Mesenchymal stem cell (in vitro differentiated cells and primary cell): Measurements from ENCODE around the gene MEGF11.

Source experiments
- DNase-seq: peaks from one replicate; pipeline ENCODE4 v3.0.0-alpha.2; 2013
- H2AFZ ChIP-seq: one replicate; pipeline ENCODE4 v1.6.1; 2013; ENCODE audit warnings: low read depth, mild to moderate bottlenecking, control low read depth, inconsistent platforms, low read length, moderate library complexity
- H2AK5ac ChIP-seq: 2 replicates; pipeline ENCODE4 v1.6.1; 2013; ENCODE audit warnings: low read length, moderate library complexity, mild to moderate bottlenecking, inconsistent platforms; ENCODE audit not compliant: severe bottlenecking
- H2BK120ac ChIP-seq: one replicate; pipeline ENCODE4 v1.6.1; 2013; ENCODE audit warnings: low read depth, mild to moderate bottlenecking, inconsistent platforms, low read length, moderate library complexity
- H2BK12ac ChIP-seq, 2 experiments: one replicate each; pipeline ENCODE4 v1.6.1; 2013; ENCODE audit warnings: inconsistent platforms in 2 of 2, low read length in 2 of 2, mild to moderate bottlenecking in 2 of 2, moderate library complexity in 2 of 2, control low read depth in 1 of 2
- H2BK15ac ChIP-seq: one replicate; pipeline ENCODE4 v1.6.1; 2013; ENCODE audit warnings: mild to moderate bottlenecking, low read depth, inconsistent platforms; ENCODE audit not compliant: poor library complexity, severe bottlenecking
- H2BK5ac ChIP-seq: 2 replicates; pipeline ENCODE4 v1.6.1; 2013; ENCODE audit warnings: low read depth, mild to moderate bottlenecking, low read length, control low read depth, inconsistent platforms; ENCODE audit not compliant: poor library complexity, severe bottlenecking
- H3K14ac ChIP-seq, 2 experiments: one replicate each; pipeline ENCODE4 v1.6.1; 2013; ENCODE audit warnings: inconsistent platforms in 2 of 2, low read length in 2 of 2, control low read depth in 1 of 2, mild to moderate bottlenecking in 1 of 2, moderate library complexity in 1 of 2
- H3K18ac ChIP-seq, 2 experiments: one replicate each; pipeline ENCODE4 v1.6.1; 2013; ENCODE audit warnings: inconsistent platforms in 2 of 2, low read length in 2 of 2, control low read depth in 1 of 2, low read depth in 1 of 2, mild to moderate bottlenecking in 1 of 2
- H3K23ac ChIP-seq, 2 experiments: one replicate each; pipeline ENCODE4 v1.6.1; 2013; ENCODE audit warnings: inconsistent platforms in 2 of 2, low read length in 2 of 2, mild to moderate bottlenecking in 2 of 2, moderate library complexity in 2 of 2, control low read depth in 1 of 2
- H3K27ac ChIP-seq: 2 replicates; pipeline ENCODE4 v1.5.1; 2013; ENCODE audit warnings: mild to moderate bottlenecking, moderate library complexity, low read length, control low read depth, inconsistent platforms; ENCODE audit not compliant: poor library complexity, severe bottlenecking
- H3K27me3 ChIP-seq, 2 experiments: 2 replicates each; pipeline versions ENCODE4 v1.6.1 to v1.7.0; 2013; ENCODE audit warnings: low read length in 2 of 2, mild to moderate bottlenecking in 2 of 2, moderate library complexity in 2 of 2, control low read depth in 1 of 2, inconsistent platforms in 1 of 2; ENCODE audit not compliant: control insufficient read depth in 1 of 2, insufficient read depth in 1 of 2
- H3K36me3 ChIP-seq, 2 experiments: 2 replicates each; pipeline versions ENCODE4 v1.6.1 to v1.7.0; 2013; ENCODE audit warnings: low read length in 2 of 2, control low read depth in 1 of 2, inconsistent platforms in 1 of 2, low read depth in 1 of 2, mild to moderate bottlenecking in 1 of 2; ENCODE audit not compliant: insufficient read depth in 2 of 2, control insufficient read depth in 1 of 2
- H3K4ac ChIP-seq, 2 experiments: one replicate each; pipeline ENCODE4 v1.6.1; 2013; ENCODE audit warnings: inconsistent platforms in 2 of 2, low read length in 2 of 2, mild to moderate bottlenecking in 2 of 2, moderate library complexity in 2 of 2, control low read depth in 1 of 2, low read depth in 1 of 2
- H3K4me1 ChIP-seq: 2 replicates; pipeline ENCODE4 v1.6.1; 2013; ENCODE audit warnings: low read depth, low read length, control low read depth; ENCODE audit not compliant: control insufficient read depth, insufficient read depth
- H3K4me2 ChIP-seq: 2 replicates; pipeline ENCODE4 v1.6.1; 2013; ENCODE audit warnings: low read length, mild to moderate bottlenecking, inconsistent platforms; ENCODE audit not compliant: poor library complexity, severe bottlenecking
- H3K4me3 ChIP-seq, 2 experiments: 2 replicates each; pipeline versions ENCODE4 v1.5.1 to v1.7.0; 2013; ENCODE audit warnings: low read length in 2 of 2, mild to moderate bottlenecking in 2 of 2, control low read depth in 1 of 2, low read depth in 1 of 2; ENCODE audit not compliant: insufficient read depth in 1 of 2
- H3K79me1 ChIP-seq: replicated peaks from 2 replicates; pipeline ENCODE4 v1.6.1; 2013; ENCODE audit warnings: mild to moderate bottlenecking, control low read depth, low read length, inconsistent platforms; ENCODE audit not compliant: poor library complexity, severe bottlenecking
- H3K9ac ChIP-seq: 2 replicates; pipeline ENCODE4 v1.7.0; 2013; ENCODE audit warnings: mild to moderate bottlenecking, low read length, moderate library complexity
- H3K9me3 ChIP-seq: 2 replicates; pipeline ENCODE4 v1.7.0; 2013; ENCODE audit warnings: mild to moderate bottlenecking, low read length; ENCODE audit not compliant: control insufficient read depth
- H4K8ac ChIP-seq: one replicate; pipeline ENCODE4 v1.6.1; 2013; ENCODE audit warnings: inconsistent platforms, mild to moderate bottlenecking, low read length, moderate library complexity
- H4K91ac ChIP-seq: one replicate; pipeline ENCODE4 v1.6.1; 2013; ENCODE audit warnings: mild to moderate bottlenecking, low read length, inconsistent platforms
- WGBS: methylation state at CpG from one replicate; pipeline ENCODE4 v1.1.7; 2013; ENCODE audit warnings: mixed read lengths; 5-methylcytosine and 5-hydroxymethylcytosine counted together

The MEGF11 gene

DNA sequence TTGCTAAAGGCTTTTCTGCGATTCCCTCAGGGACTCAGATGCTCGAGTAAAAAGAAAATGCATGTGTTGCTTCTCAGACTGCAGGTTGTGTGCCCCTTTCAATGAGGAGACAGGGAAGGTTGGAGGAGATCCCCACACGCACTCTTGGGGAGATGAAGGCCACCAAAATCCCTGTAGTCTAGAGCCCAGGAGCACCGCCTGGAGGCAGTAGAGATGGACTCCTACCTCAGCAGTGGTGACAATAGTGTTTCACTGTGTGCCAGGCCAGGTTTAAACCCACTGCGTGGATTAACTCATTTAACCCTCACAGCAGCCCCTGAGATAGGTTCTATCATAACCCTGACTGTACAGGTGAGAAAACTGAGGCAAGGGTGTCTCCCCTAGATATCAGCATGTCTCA is 15.2 kb downstream of the MEGF11 start:
- 82% methylated on average over 5 of the region's 5 CpGs for WGBS
- no peak overlapping the region for H2BK15ac ChIP-seq
- no peak overlapping the region for H3K23ac ChIP-seq
- DNase-seq = no peak
- no peak overlapping the region for H3K14ac ChIP-seq
- H3K79me1 ChIP-seq = no peaks in the 10 kb centered on the region
- H3K4me3 ChIP-seq = no peak overlapping the region
- H2BK120ac ChIP-seq = no peak overlapping the region
- no peak overlapping the region for H4K91ac ChIP-seq
- no peaks in the 10 kb centered on the region for H3K9me3 ChIP-seq
- peaks cover 57 to 80% of the 10 kb centered on the region in 2 experiments for H3K27me3 ChIP-seq
- no peak overlapping the region for H4K8ac ChIP-seq
- H3K4me1 ChIP-seq = peaks cover 3% of the 10 kb centered on the region
- H3K4ac ChIP-seq = no peak overlapping the region
- H3K27ac ChIP-seq = no peak overlapping the region
- no peak overlapping the region for H2BK5ac ChIP-seq
- no peak overlapping the region for H3K4me2 ChIP-seq
- H2AFZ ChIP-seq = no peak overlapping the region
- H2BK12ac ChIP-seq = no peak overlapping the region
- no peaks in the 10 kb centered on the region for H3K36me3 ChIP-seq
- H3K18ac ChIP-seq = no peak overlapping the region
- H2AK5ac ChIP-seq = no peak overlapping the region
- no peak overlapping the region for H3K9ac ChIP-seq

DNA sequence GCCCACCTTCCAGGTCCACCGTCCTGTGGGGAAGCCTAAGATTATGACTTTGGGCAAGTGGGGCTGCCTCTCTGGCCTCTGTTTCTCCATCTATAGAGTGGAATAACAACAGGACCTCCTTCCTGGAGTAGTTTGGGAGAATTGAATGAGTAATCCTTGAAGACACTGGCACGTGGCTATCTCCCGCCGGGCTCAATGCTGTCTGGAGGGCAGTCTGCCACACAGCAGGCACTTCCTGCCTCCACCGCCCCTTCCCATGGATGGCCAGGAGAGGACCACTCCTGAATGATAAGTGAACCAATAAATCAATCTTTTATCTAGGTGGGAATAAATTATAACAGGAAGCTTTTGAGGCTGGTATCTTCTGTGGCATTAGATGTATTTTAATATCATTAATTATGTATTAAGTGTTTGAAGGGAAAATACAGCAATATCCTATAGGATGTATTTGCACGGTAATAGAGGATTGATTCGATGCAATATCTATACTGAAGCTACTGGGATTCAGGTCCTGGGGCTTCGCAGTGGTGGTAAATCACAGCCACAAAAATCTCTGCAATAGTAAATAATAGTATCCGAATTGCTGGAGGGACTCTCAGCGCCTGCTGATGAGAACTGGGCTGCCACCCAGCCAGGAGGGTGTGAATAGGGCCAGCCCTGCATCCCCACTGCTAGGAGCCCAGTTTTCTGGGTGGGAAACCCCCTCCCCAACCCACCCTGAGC is 15.9 kb downstream of the MEGF11 start:
- Histone ChIP-seq H3K4ac (no peak overlapping the region), H3K36me3 (no peaks in the 10 kb centered on the region), H2BK5ac (no peak overlapping the region), H2AFZ (no peak overlapping the region), H3K27me3 (peaks cover 51 to 77% of the 10 kb centered on the region in 2 experiments), H3K18ac (no peak overlapping the region), H3K9ac (no peak overlapping the region), H3K79me1 (no peaks in the 10 kb centered on the region), H3K14ac (no peak overlapping the region), H2BK120ac (no peak overlapping the region), H4K8ac (no peak overlapping the region), H2BK15ac (no peak overlapping the region), H3K23ac (no peak overlapping the region), H3K4me1 (peaks cover 3% of the 10 kb centered on the region), H2AK5ac (no peak overlapping the region), H3K4me3 (no peak overlapping the region), H3K27ac (no peak overlapping the region), H4K91ac (no peak overlapping the region), H3K4me2 (no peak overlapping the region), H3K9me3 (no peaks in the 10 kb centered on the region), H2BK12ac (no peak overlapping the region)
- 76% methylated on average over 9 of the region's 10 CpGs for WGBS
- no peak for DNase-seq

DNA sequence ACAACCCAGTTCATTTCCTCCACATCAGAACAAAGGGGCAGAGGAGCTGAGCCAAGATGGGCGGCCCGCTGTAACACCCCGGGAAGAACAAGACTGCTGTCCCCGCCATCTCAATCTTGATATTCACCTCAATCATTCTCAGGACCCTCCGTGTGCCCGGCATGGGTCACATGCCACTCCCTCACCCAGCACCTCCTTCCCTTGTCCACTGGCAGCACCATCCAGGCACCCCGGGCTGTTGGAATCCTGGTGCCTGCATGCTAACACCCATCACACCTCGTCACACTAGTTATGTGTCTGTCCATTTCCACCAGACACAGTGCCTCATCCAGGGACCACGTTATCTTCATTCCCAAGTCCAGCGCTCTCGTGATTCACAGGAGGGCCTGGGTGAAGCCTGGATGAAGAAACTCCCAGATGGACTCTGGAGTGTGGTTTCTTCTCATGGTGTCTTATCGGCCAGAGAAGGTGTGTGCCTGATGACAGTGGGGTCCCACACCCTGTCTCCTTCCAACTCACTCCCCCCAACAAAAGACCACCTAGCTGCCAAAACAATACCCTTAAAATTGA is 16.7 kb downstream of the MEGF11 start:
- no peak overlapping the region for H3K9ac ChIP-seq
- DNase-seq = no peak
- H3K4me1 ChIP-seq = peaks cover 3% of the 10 kb centered on the region
- H3K18ac ChIP-seq = no peak overlapping the region
- no peak overlapping the region for H2BK120ac ChIP-seq
- no peak overlapping the region for H3K4me2 ChIP-seq
- no peak overlapping the region for H4K8ac ChIP-seq
- H2BK12ac ChIP-seq = no peak overlapping the region
- no peak overlapping the region for H3K27ac ChIP-seq
- no peak overlapping the region for H2AK5ac ChIP-seq
- no peaks in the 10 kb centered on the region for H3K36me3 ChIP-seq
- H2BK15ac ChIP-seq = no peak overlapping the region
- no peak overlapping the region for H3K4ac ChIP-seq
- H2BK5ac ChIP-seq = no peak overlapping the region
- no peak overlapping the region for H2AFZ ChIP-seq
- 76% methylated on average over 12 of the region's 12 CpGs for WGBS
- no peak overlapping the region for H3K23ac ChIP-seq
- H3K4me3 ChIP-seq = no peak overlapping the region
- no peaks in the 10 kb centered on the region for H3K9me3 ChIP-seq
- peaks cover 48 to 82% of the 10 kb centered on the region in 2 experiments for H3K27me3 ChIP-seq
- no peak overlapping the region for H3K14ac ChIP-seq
- no peak overlapping the region for H4K91ac ChIP-seq
- H3K79me1 ChIP-seq = no peaks in the 10 kb centered on the region

DNA sequence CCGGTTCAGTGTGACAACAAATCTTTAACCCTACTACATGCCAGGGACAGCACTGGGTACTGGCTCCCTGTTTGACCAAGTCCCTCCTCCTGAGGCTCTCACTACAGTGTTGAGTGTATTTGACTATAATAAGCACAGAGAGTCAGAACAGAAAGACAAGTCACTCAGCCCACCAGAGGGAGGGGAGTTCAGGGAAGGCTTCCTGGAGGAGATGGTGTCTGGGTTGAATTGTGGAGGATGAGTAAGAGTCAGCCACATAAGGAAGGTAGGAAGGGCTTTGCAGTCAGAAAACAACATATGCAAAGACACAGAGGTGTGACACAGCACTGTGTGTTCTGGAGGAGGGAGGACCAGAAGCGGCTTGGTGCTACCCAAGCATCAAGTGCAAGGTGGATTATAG is 17.7 kb downstream of the MEGF11 start:
- no peak overlapping the region for H2BK120ac ChIP-seq
- no peak overlapping the region for H2BK15ac ChIP-seq
- H3K27ac ChIP-seq = no peak overlapping the region
- no peak overlapping the region for H3K9ac ChIP-seq
- H3K27me3 ChIP-seq = peaks cover 38 to 80% of the 10 kb centered on the region in 2 experiments
- H3K9me3 ChIP-seq = no peaks in the 10 kb centered on the region
- H2BK12ac ChIP-seq = no peak overlapping the region
- no peak overlapping the region for H2BK5ac ChIP-seq
- DNase-seq = no peak
- peaks cover 2% of the 10 kb centered on the region for H3K4me1 ChIP-seq
- H3K18ac ChIP-seq = no peak overlapping the region
- H2AFZ ChIP-seq = no peak overlapping the region
- no peak overlapping the region for H3K4me2 ChIP-seq
- no peak overlapping the region for H4K8ac ChIP-seq
- H3K23ac ChIP-seq = no peak overlapping the region
- no peak overlapping the region for H3K14ac ChIP-seq
- no peak overlapping the region for H3K4ac ChIP-seq
- H3K36me3 ChIP-seq = no peaks in the 10 kb centered on the region
- no peak overlapping the region for H3K4me3 ChIP-seq
- H4K91ac ChIP-seq = no peak overlapping the region
- 76% methylated on average over 2 of the region's 2 CpGs for WGBS
- no peak overlapping the region for H2AK5ac ChIP-seq
- no peaks in the 10 kb centered on the region for H3K79me1 ChIP-seq
